Natural killer cell (primary cell): ENCODE data around the gene GOT1. TPM values are rescaled to one million over a fixed set of nuclear protein-coding genes. Genes with fewer than 3 reads are reported as not detected.

Experiments used
- ATAC-seq, 3 donors: fragments of 150-1000 bp in 2 of 3; fragments of 200-7000 bp in 1 of 3; cut with Tn5 transposase; 1 replicate in 1 of 3; 2 replicates in 2 of 3; pipeline ENCODE4 v1.10.0; 2021; ENCODE audit warnings: mild to moderate bottlenecking in 2 of 3, moderate library complexity in 2 of 3
- DNase-seq, 2 donors: peaks; one replicate each; pipeline versions ENCODE4 v3.0.0 to v3.0.0-alpha.2; 2013 to 2021; ENCODE audit warnings: mixed read lengths in 1 of 2
- H3K27ac ChIP-seq: one replicate; pipeline ENCODE4 v1.5.1; 2013; ENCODE audit warnings: mild to moderate bottlenecking, low read length
- H3K27me3 ChIP-seq: one replicate; pipeline ENCODE4 v1.6.1; 2013; ENCODE audit warnings: low read length; ENCODE audit not compliant: control insufficient read depth, insufficient read depth
- H3K36me3 ChIP-seq: one replicate; pipeline ENCODE4 v1.6.1; 2013; ENCODE audit warnings: low read length; ENCODE audit not compliant: control insufficient read depth, insufficient read depth
- H3K4me1 ChIP-seq: one replicate; pipeline ENCODE4 v1.6.1; 2013; ENCODE audit warnings: low read length; ENCODE audit not compliant: control insufficient read depth, insufficient read depth
- H3K4me3 ChIP-seq: one replicate; pipeline ENCODE4 v1.5.1; 2013; ENCODE audit warnings: low read length
- H3K9me3 ChIP-seq: one replicate; pipeline ENCODE4 v1.6.1; 2013; ENCODE audit warnings: low read length; ENCODE audit not compliant: control insufficient read depth, insufficient read depth
- H3K27ac Mint-ChIP-seq, 2 donors: one replicate each; pipeline ENCODE4 v1.8.0; 2022; ENCODE audit warnings: mild to moderate bottlenecking in 2 of 2, mixed read lengths in 2 of 2, moderate library complexity in 1 of 2
- H3K27me3 Mint-ChIP-seq, 2 donors: one replicate each; pipeline ENCODE4 v1.8.0; 2022; ENCODE audit warnings: low read depth in 2 of 2, mixed read lengths in 2 of 2
- H3K36me3 Mint-ChIP-seq: one replicate; pipeline ENCODE4 v1.8.0; 2022; ENCODE audit warnings: mixed read lengths
- H3K4me1 Mint-ChIP-seq, 2 donors: one replicate each; pipeline ENCODE4 v1.8.0; 2022; ENCODE audit warnings: mixed read lengths in 2 of 2
- H3K4me3 Mint-ChIP-seq: one replicate; pipeline ENCODE4 v1.8.0; 2022; ENCODE audit warnings: mild to moderate bottlenecking, moderate library complexity, mixed read lengths
- H3K9me3 Mint-ChIP-seq, 2 donors: one replicate each; pipeline ENCODE4 v1.8.0; 2022; ENCODE audit warnings: mixed read lengths in 2 of 2
- CTCF ChIP-seq: fragments of 200-600 bp; IDR thresholded peaks from one replicate; pipeline ENCODE4 v1.8.0; 2022; ENCODE audit warnings: antibody characterized with exemption
- WGBS: methylation state at CpG from one replicate; pipeline ENCODE4 v1.1.7; 2013; ENCODE audit warnings: missing lambda C conversion rate; ENCODE audit not compliant: insufficient coverage; 5-methylcytosine and 5-hydroxymethylcytosine counted together
- intact Hi-C: fragments of 100-400 bp; cut with micrococcal nuclease; formaldehyde crosslinking; loops from one replicate; pipeline ENCODE4 v1.14.2; 2022
- total RNA-seq, 4 donors: library from RNA; stranded (reverse); fragments of 120-200 nt in 1 of 4; gene quantifications; one replicate each; pipeline versions ENCODE4 v1.2.3 to v1.2.4, GENCODE V29; 2013 to 2022

GOT1 gene
- total RNA-seq, 3 donors from 2014 or later (not counting 1 experiment from before 2014, with no cell fraction given): 8.5 to 15.1 (median 8.5) TPM

GRCh38 chr10:99394761-99395386, 35.5 kb downstream of the GOT1 start:
- TF ChIP-seq CTCF: no peak
- Histone ChIP-seq H3K27ac (no peak overlapping the region), H3K9me3 (no peaks in the 10 kb centered on the region), H3K36me3 (peaks cover 25% of the 10 kb centered on the region), H3K4me3 (no peak overlapping the region), H3K27me3 (no peaks in the 10 kb centered on the region), H3K4me1 (peaks cover 2% of the 10 kb centered on the region)
- Mint-ChIP-seq H3K36me3 (no peaks in the 10 kb centered on the region), H3K4me1 (peaks cover 0 to 5% of the 10 kb centered on the region in 2 donors), H3K27me3 (no peaks in the 10 kb centered on the region), H3K27ac (peak overlapping the region in 1 of 2 donors; percentile 26), H3K9me3 (no peaks in the 10 kb centered on the region), H3K4me3 (no peak overlapping the region)
- no peak for DNase-seq
- ATAC-seq: no peak
- intact Hi-C loops: no loop called here
- 98% methylated on average over 7 of the region's 7 CpGs for WGBS

GRCh38 chr10:99394256-99394655, 36.2 kb downstream of the GOT1 start:
- no peak for ATAC-seq

GRCh38 chr10:99393683-99394082, 36.7 kb downstream of the GOT1 start:
- Mint-ChIP-seq H3K4me1 (peaks cover 0 to 5% of the 10 kb centered on the region in 2 donors), H3K9me3 (no peaks in the 10 kb centered on the region), H3K27me3 (no peaks in the 10 kb centered on the region), H3K27ac (no peak overlapping the region), H3K4me3 (no peak overlapping the region), H3K36me3 (no peaks in the 10 kb centered on the region)
- Histone ChIP-seq H3K27ac (no peak overlapping the region), H3K36me3 (peaks cover 20% of the 10 kb centered on the region), H3K4me1 (peaks cover 2% of the 10 kb centered on the region), H3K9me3 (no peaks in the 10 kb centered on the region), H3K4me3 (no peak overlapping the region), H3K27me3 (no peaks in the 10 kb centered on the region)
- WGBS: 93% methylated on average over 5 of the region's 5 CpGs
- DNase-seq (no peak), ATAC-seq (no peak)
- TF ChIP-seq CTCF: no peak
- intact Hi-C loops: loop anchor here (2.0 kb wide), 1 partner anchor 219 kb away; no protein-coding TSS in a partner anchor

More at GRCh38 chr10:99394256-99394655, 36.2 kb downstream of the GOT1 start:
- no peaks in the 10 kb centered on the region for H3K9me3 Mint-ChIP-seq
- no peaks in the 10 kb centered on the region for H3K9me3 ChIP-seq
- H3K4me1 Mint-ChIP-seq: peaks cover 0 to 5% of the 10 kb centered on the region in 2 donors
- no peak overlapping the region for H3K4me3 ChIP-seq
- DNase-seq: no peak
- H3K4me1 ChIP-seq: peaks cover 2% of the 10 kb centered on the region
- intact Hi-C loops: no loop called here
- no peaks in the 10 kb centered on the region for H3K27me3 Mint-ChIP-seq
- WGBS: 67% methylated on average over 8 of the region's 8 CpGs
- H3K36me3 Mint-ChIP-seq: no peaks in the 10 kb centered on the region
- no peak overlapping the region for H3K27ac Mint-ChIP-seq
- TF ChIP-seq CTCF: no peak
- no peak overlapping the region for H3K27ac ChIP-seq
- no peak overlapping the region for H3K4me3 Mint-ChIP-seq
- H3K27me3 ChIP-seq: no peaks in the 10 kb centered on the region
- peaks cover 22% of the 10 kb centered on the region for H3K36me3 ChIP-seq

- ATAC-seq: no peak
Observed at GRCh38 chr10:99393036-99393435, 37.4 kb downstream of the GOT1 start.

More at GRCh38 chr10:99393036-99393435, 37.4 kb downstream of the GOT1 start:
- Histone ChIP-seq H3K36me3 (peaks cover 20% of the 10 kb centered on the region), H3K9me3 (no peaks in the 10 kb centered on the region), H3K4me3 (no peak overlapping the region), H3K27me3 (no peaks in the 10 kb centered on the region), H3K4me1 (peaks cover 2% of the 10 kb centered on the region), H3K27ac (no peak overlapping the region)
- H3K36me3 Mint-ChIP-seq: no peaks in the 10 kb centered on the region
- H3K27me3 Mint-ChIP-seq: no peaks in the 10 kb centered on the region
- DNase-seq: no peak
- H3K27ac Mint-ChIP-seq: no peak overlapping the region
- peaks cover 0 to 5% of the 10 kb centered on the region in 2 donors for H3K4me1 Mint-ChIP-seq
- no peaks in the 10 kb centered on the region for H3K9me3 Mint-ChIP-seq
- intact Hi-C loops: loop anchor here (2.0 kb wide), 1 partner anchor 220 kb away; no protein-coding TSS in a partner anchor
- WGBS: 89% methylated on average over 2 of the region's 2 CpGs
- H3K4me3 Mint-ChIP-seq: no peak overlapping the region
- TF ChIP-seq CTCF: no peak
